GM12878 (cell line): ENCODE results near the gene NPAS3. TPM values are rescaled to one million over a fixed set of nuclear protein-coding genes. Genes with fewer than 3 reads are reported as not detected.

Source experiments
- ATAC-seq: fragments of 200-7000 bp; cut with Tn5 transposase; 3 replicates; pipeline ENCODE4 v1.9.1; 2020; ENCODE audit warnings: mild to moderate bottlenecking, moderate library complexity
- BruUV-seq: library from RNA; stranded (reverse); fragments of 400-500 nt; replicated peaks from 2 replicates; lab custom pipeline; 2021; lab: Mats Ljungman, UMichigan
- CTCF ChIA-PET: fragments of 300-600 bp; sonication (Branson Sonifier 250); formaldehyde crosslinking; extraction: SDS; loops from one replicate; lab custom pipeline; 2021; ENCODE audit warnings: inconsistent platforms; lab: Yijun Ruan, JAX
- POLR2A ChIA-PET: fragments of 350-600 bp; formaldehyde crosslinking; extraction: SDS; loops from one replicate; lab custom pipeline; 2021; ENCODE audit warnings: inconsistent platforms; lab: Charles Lee
- RAD21 ChIA-PET: fragments of 300-600 bp; sonication (Branson Sonifier 250); formaldehyde crosslinking; loops from one replicate; lab custom pipeline; 2023; ENCODE audit warnings: antibody characterized with exemption; ENCODE audit not compliant: unreplicated experiment; lab: Charles Lee
- SMC1A ChIA-PET: fragments of 300-600 bp; sonication (Branson Sonifier 250); formaldehyde crosslinking; loops from one replicate; lab custom pipeline; 2023; ENCODE audit not compliant: unreplicated experiment, uncharacterized antibody; lab: Charles Lee
- DNase-seq: peaks from one replicate; pipeline ENCODE4 v3.0.0-alpha.2; 2011; ENCODE audit warnings: low read depth, low spot score
- FAIRE-seq: peaks from 3 replicates; lab custom pipeline; 2011; peaks lifted over from hg19 to GRCh38; lab: Jason Lieb, UNC
- H2AFZ ChIP-seq: 2 replicates; pipeline ENCODE4 v1.6.0; 2011; ENCODE audit warnings: low read depth, low read length, control low read depth; ENCODE audit not compliant: control insufficient read depth
- H3K27ac ChIP-seq: 2 replicates; pipeline ENCODE4 v1.5.1; 2011; ENCODE audit warnings: control low read depth; ENCODE audit not compliant: control insufficient read depth, insufficient read depth
- H3K27me3 ChIP-seq, 2 experiments: replicated peaks in 1 of 2; 2 replicates each; pipeline versions ENCODE4 v1.6.0 to v1.6.1; 2011; ENCODE audit warnings: low read length in 1 of 2; ENCODE audit not compliant: control insufficient read depth in 2 of 2, insufficient read depth in 2 of 2
- H3K36me3 ChIP-seq, 2 experiments: 2 replicates each; pipeline ENCODE4 v1.5.1; 2011; ENCODE audit warnings: low read length in 1 of 2; ENCODE audit not compliant: control insufficient read depth in 2 of 2, insufficient read depth in 2 of 2
- H3K4me1 ChIP-seq: 2 replicates; pipeline ENCODE4 v1.6.1; 2011; ENCODE audit warnings: mild to moderate bottlenecking, low read length, moderate library complexity, mixed read lengths; ENCODE audit not compliant: control insufficient read depth, insufficient read depth
- H3K4me2 ChIP-seq: 2 replicates; pipeline ENCODE4 v1.6.0; 2011; ENCODE audit warnings: control low read depth; ENCODE audit not compliant: control insufficient read depth, insufficient read depth
- H3K4me3 ChIP-seq: fragments of 200-600 bp; sonication (generic); 2 replicates; pipeline ENCODE4 v1.5.1; 2016
- H3K79me2 ChIP-seq: 2 replicates; pipeline ENCODE4 v1.6.0; 2011; ENCODE audit warnings: low read length; ENCODE audit not compliant: control insufficient read depth, insufficient read depth
- H3K9ac ChIP-seq: 2 replicates; pipeline ENCODE4 v1.8.0; 2011; ENCODE audit warnings: low read length, control low read depth, mixed read lengths; ENCODE audit not compliant: control insufficient read depth, insufficient read depth
- H3K9me3 ChIP-seq: replicated peaks from 3 replicates; pipeline ENCODE4 v1.5.1; 2011; ENCODE audit warnings: mild to moderate bottlenecking, low read length; ENCODE audit not compliant: control insufficient read depth, insufficient read depth
- H4K20me1 ChIP-seq: 2 replicates; pipeline ENCODE4 v1.6.0; 2011; ENCODE audit not compliant: control insufficient read depth, insufficient read depth
- SMAD1 ChIP-seq: fragments of 450-650 bp; IDR thresholded peaks from 2 replicates; pipeline ENCODE4 v1.6.1; 2018; ENCODE audit warnings: mild to moderate bottlenecking, low read depth; ENCODE audit not compliant: partially characterized antibody
- SPI1 ChIP-seq: IDR thresholded peaks from 2 replicates; pipeline ENCODE4 v1.6.1; 2011; ENCODE audit warnings: low read depth, mild to moderate bottlenecking, low read length, moderate library complexity, borderline replicate concordance; ENCODE audit not compliant: insufficient read depth
- WGBS: methylation state at CpG from one replicate; pipeline ENCODE4 v1.1.6; 2016; ENCODE audit warnings: low lambda C conversion rate; ENCODE audit not compliant: insufficient replicate concordance, insufficient coverage; ENCODE audit errors: missing lambda C conversion rate; 5-methylcytosine and 5-hydroxymethylcytosine counted together
- in situ Hi-C: fragments of 300-500 bp; cut with MboI; formaldehyde crosslinking; loops from 9 replicates; pipeline ENCODE4 v1.14.3; 2018; ENCODE audit warnings: mixed read lengths
- intact Hi-C: fragments of 100-400 bp; cut with micrococcal nuclease; formaldehyde crosslinking; loops from one replicate; pipeline ENCODE4 v1.14.2; 2022; ENCODE audit not compliant: unreplicated experiment
- polyA plus RNA-seq, 11 experiments: library from polyadenylated mRNA; depleted of rRNA in 4 of 11; unstranded in 6 of 11; stranded (reverse) in 5 of 11; fragments of >200 nt; fragmentation: Nextera tagmentation in 4 of 11; fragmentation: Illumina TruSeq in 1 of 11; extraction: Ambion mirVana in 4 of 11; extraction: Trizol in 1 of 11; gene quantifications; 1 replicate in 1 of 11; 2 replicates in 10 of 11; pipeline versions ENCODE4 v1.2.1 to v1.2.3, GENCODE V29; 2011 to 2016; ENCODE audit warnings: inconsistent platforms in 2 of 11, missing spikeins in 2 of 11, low read depth in 1 of 11
- total RNA-seq, 4 experiments: library from RNA; depleted of rRNA in 3 of 4; stranded (reverse); fragments of >200 nt in 3 of 4; fragmentation: Illumina TruSeq in 1 of 4; extraction: Trizol in 1 of 4; gene quantifications; 2 replicates each; pipeline versions ENCODE4 v1.2.1 to v1.2.3, GENCODE V29; 2013 to 2021
- TF ChIP-seq, protein P1 (sequence below): IDR thresholded peaks from 2 replicates; pipeline ENCODE4 v1.6.1; 2012; ENCODE audit warnings: low read depth, low read length, improper control_type of control experiment
- TF ChIP-seq, protein P2 (sequence below): fragments of 450-650 bp; IDR thresholded peaks from 2 replicates; pipeline ENCODE4 v1.6.1; 2017; ENCODE audit warnings: low read depth, mild to moderate bottlenecking, moderate library complexity
- TF ChIP-seq, protein P3 (sequence below): fragments of 450-650 bp; IDR thresholded peaks from 2 replicates; pipeline ENCODE4 v1.6.1; 2017; ENCODE audit warnings: mild to moderate bottlenecking, moderate library complexity
- TF ChIP-seq, protein P4 (sequence below): fragments of 450-650 bp; IDR thresholded peaks from 2 replicates; pipeline ENCODE4 v1.6.1; 2018; ENCODE audit warnings: mild to moderate bottlenecking, low read depth, moderate library complexity; ENCODE audit not compliant: partially characterized antibody

NPAS3 gene
- total and polyA plus RNA-seq, 10 of the 15 experiments (the other 5 are each of a cell fraction or from before 2014, with no cell fraction given), result under 0.01 to 2.7 (median 0.03) TPM; not detected in 6

DNA sequence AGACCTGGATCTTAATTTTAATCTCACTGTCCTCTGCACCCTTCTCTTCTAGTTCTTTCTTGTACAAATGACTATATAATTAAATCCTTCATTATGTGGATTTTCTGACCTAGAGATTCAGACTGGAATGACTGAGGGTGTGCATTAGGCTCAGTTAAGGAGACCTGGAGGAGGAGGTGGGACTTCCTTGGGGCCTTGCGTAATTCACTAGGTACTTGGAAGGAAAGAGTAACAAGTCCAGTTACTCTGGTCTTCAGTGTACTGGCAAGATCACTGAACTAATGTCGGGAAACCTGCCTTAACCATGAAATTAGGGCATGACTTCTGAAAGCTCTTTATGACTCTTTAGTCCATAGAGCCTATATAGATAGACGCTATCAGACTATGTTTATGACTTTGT is 570.8 kb downstream of the NPAS3 start:
- Histone ChIP-seq H3K27ac (no peak overlapping the region), H3K79me2 (no peaks in the 10 kb centered on the region), H3K9ac (no peak overlapping the region), H4K20me1 (no peaks in the 10 kb centered on the region), H3K36me3 (no peaks in the 10 kb centered on the region), H3K4me2 (no peak overlapping the region), H3K4me3 (no peak overlapping the region)
- ATAC-seq (no peak; the same call in 2 of the 3 replicates), FAIRE-seq (no peak)
- WGBS, result 24% methylated on average over 3 of the region's 3 CpGs
- CTCF ChIA-PET, result interaction anchor here (0.8 to 8.3 kb wide), 16 partner anchors 8 to 283 kb away, joined by 3 to 138 read pairs (median 4); no protein-coding TSS in a partner anchor
- in situ Hi-C loops, result no loop called here
- POLR2A ChIA-PET, result interaction anchor here (0.9 to 7.5 kb wide), 14 partner anchors 8 to 166 kb away, joined by 3 to 101 read pairs (median 4); no protein-coding TSS in a partner anchor
- RAD21 ChIA-PET, result interaction anchor here (0.7 to 8.8 kb wide), 24 partner anchors 8 to 283 kb away, joined by 3 to 209 read pairs (median 5); no protein-coding TSS in a partner anchor
- TF ChIP-seq, protein P1, sequence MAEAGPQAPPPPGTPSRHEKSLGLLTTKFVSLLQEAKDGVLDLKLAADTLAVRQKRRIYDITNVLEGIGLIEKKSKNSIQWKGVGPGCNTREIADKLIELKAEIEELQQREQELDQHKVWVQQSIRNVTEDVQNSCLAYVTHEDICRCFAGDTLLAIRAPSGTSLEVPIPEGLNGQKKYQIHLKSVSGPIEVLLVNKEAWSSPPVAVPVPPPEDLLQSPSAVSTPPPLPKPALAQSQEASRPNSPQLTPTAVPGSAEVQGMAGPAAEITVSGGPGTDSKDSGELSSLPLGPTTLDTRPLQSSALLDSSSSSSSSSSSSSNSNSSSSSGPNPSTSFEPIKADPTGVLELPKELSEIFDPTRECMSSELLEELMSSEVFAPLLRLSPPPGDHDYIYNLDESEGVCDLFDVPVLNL, result no peak
- TF ChIP-seq, protein P2, sequence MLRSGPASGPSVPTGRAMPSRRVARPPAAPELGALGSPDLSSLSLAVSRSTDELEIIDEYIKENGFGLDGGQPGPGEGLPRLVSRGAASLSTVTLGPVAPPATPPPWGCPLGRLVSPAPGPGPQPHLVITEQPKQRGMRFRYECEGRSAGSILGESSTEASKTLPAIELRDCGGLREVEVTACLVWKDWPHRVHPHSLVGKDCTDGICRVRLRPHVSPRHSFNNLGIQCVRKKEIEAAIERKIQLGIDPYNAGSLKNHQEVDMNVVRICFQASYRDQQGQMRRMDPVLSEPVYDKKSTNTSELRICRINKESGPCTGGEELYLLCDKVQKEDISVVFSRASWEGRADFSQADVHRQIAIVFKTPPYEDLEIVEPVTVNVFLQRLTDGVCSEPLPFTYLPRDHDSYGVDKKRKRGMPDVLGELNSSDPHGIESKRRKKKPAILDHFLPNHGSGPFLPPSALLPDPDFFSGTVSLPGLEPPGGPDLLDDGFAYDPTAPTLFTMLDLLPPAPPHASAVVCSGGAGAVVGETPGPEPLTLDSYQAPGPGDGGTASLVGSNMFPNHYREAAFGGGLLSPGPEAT, result no peak
- no peak for TF ChIP-seq SPI1
- TF ChIP-seq, protein P3, sequence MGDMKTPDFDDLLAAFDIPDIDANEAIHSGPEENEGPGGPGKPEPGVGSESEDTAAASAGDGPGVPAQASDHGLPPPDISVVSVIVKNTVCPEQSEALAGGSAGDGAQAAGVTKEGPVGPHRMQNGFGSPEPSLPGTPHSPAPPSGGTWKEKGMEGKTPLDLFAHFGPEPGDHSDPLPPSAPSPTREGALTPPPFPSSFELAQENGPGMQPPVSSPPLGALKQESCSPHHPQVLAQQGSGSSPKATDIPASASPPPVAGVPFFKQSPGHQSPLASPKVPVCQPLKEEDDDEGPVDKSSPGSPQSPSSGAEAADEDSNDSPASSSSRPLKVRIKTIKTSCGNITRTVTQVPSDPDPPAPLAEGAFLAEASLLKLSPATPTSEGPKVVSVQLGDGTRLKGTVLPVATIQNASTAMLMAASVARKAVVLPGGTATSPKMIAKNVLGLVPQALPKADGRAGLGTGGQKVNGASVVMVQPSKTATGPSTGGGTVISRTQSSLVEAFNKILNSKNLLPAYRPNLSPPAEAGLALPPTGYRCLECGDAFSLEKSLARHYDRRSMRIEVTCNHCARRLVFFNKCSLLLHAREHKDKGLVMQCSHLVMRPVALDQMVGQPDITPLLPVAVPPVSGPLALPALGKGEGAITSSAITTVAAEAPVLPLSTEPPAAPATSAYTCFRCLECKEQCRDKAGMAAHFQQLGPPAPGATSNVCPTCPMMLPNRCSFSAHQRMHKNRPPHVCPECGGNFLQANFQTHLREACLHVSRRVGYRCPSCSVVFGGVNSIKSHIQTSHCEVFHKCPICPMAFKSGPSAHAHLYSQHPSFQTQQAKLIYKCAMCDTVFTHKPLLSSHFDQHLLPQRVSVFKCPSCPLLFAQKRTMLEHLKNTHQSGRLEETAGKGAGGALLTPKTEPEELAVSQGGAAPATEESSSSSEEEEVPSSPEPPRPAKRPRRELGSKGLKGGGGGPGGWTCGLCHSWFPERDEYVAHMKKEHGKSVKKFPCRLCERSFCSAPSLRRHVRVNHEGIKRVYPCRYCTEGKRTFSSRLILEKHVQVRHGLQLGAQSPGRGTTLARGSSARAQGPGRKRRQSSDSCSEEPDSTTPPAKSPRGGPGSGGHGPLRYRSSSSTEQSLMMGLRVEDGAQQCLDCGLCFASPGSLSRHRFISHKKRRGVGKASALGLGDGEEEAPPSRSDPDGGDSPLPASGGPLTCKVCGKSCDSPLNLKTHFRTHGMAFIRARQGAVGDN, result no peak
- no peak for TF ChIP-seq SMAD1
- TF ChIP-seq, protein P4, sequence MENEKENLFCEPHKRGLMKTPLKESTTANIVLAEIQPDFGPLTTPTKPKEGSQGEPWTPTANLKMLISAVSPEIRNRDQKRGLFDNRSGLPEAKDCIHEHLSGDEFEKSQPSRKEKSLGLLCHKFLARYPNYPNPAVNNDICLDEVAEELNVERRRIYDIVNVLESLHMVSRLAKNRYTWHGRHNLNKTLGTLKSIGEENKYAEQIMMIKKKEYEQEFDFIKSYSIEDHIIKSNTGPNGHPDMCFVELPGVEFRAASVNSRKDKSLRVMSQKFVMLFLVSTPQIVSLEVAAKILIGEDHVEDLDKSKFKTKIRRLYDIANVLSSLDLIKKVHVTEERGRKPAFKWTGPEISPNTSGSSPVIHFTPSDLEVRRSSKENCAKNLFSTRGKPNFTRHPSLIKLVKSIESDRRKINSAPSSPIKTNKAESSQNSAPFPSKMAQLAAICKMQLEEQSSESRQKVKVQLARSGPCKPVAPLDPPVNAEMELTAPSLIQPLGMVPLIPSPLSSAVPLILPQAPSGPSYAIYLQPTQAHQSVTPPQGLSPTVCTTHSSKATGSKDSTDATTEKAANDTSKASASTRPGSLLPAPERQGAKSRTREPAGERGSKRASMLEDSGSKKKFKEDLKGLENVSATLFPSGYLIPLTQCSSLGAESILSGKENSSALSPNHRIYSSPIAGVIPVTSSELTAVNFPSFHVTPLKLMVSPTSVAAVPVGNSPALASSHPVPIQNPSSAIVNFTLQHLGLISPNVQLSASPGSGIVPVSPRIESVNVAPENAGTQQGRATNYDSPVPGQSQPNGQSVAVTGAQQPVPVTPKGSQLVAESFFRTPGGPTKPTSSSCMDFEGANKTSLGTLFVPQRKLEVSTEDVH, result no peak
- TF ChIP-seq, all 136 proteins: peak for 0
- Histone ChIP-seq H3K27me3 (peaks cover 0 to 2% of the 10 kb centered on the region in 2 experiments; a peak in 2 of 4 replicates), H2AFZ (no peak overlapping the region), H3K9me3 (no peaks in the 10 kb centered on the region), H3K4me1 (no peaks in the 10 kb centered on the region)
- SMC1A ChIA-PET, result interaction anchor here (0.8 to 14.2 kb wide), 21 partner anchors 10 to 282 kb away, joined by 3 to 298 read pairs (median 4); no protein-coding TSS in a partner anchor
- DNase-seq, result no peak
- intact Hi-C loops, result no loop called here
- BruUV-seq, result no TSS peak
